Esophagus muscularis mucosa (tissue), 4 donors: ENCODE data around the gene NDUFAF8. TPM values are rescaled to one million over a fixed set of nuclear protein-coding genes. Genes with fewer than 3 reads are reported as not detected.

Experiments used
- DNase-seq: peaks from one replicate; pipeline ENCODE4 v3.0.0-alpha.2; 2017; ENCODE audit errors: extremely low spot score
- H3K27ac ChIP-seq, 4 donors: fragments of 200-600 bp; sonication (generic); replicated peaks in 1 of 4; 1 replicate in 3 of 4; 2 replicates in 1 of 4; pipeline ENCODE4 v1.5.1; 2016 to 2019; ENCODE audit warnings: mild to moderate bottlenecking in 1 of 4
- H3K27me3 ChIP-seq, 4 donors: fragments of 200-600 bp; sonication (generic); one replicate each; pipeline versions ENCODE4 v1.5.1 to v1.6.0; 2016 to 2019
- H3K36me3 ChIP-seq, 4 donors: fragments of 200-600 bp; sonication (generic); one replicate each; pipeline ENCODE4 v1.5.1; 2016 to 2019
- H3K4me1 ChIP-seq, 4 donors: fragments of 200-600 bp; sonication (generic); one replicate each; pipeline ENCODE4 v1.5.1; 2016 to 2019
- H3K4me3 ChIP-seq, 4 donors: fragments of 200-600 bp; sonication (generic); 1 replicate in 2 of 4; 2 replicates in 2 of 4; pipeline ENCODE4 v1.5.1; 2016 to 2019; ENCODE audit warnings: mild to moderate bottlenecking in 4 of 4, moderate library complexity in 1 of 4
- H3K9me3 ChIP-seq, 4 donors: fragments of 200-600 bp; sonication (generic); 1 replicate in 3 of 4; 2 replicates in 1 of 4; pipeline ENCODE4 v1.5.1; 2016 to 2019
- EP300 ChIP-seq: sonication (generic); formaldehyde crosslinking; IDR thresholded peaks from one replicate; pipeline ENCODE4 v1.6.1; 2017; ENCODE audit warnings: antibody characterized with exemption
- POLR2A ChIP-seq: fragments of 450-650 bp; IDR thresholded peaks from one replicate; pipeline ENCODE4 v1.6.1; 2017; ENCODE audit warnings: antibody characterized with exemption, moderate library complexity, mild to moderate bottlenecking, low read depth
- POLR2AphosphoS5 ChIP-seq, 2 donors: sonication (generic); formaldehyde crosslinking; IDR thresholded peaks; one replicate each; pipeline ENCODE4 v1.6.1; 2017; ENCODE audit warnings: antibody characterized with exemption in 2 of 2
- WGBS: methylation state at CpG from one replicate; pipeline ENCODE4 v1.1.5; 2018; 5-methylcytosine and 5-hydroxymethylcytosine counted together
- intact Hi-C: fragments of 100-400 bp; cut with DNase I; formaldehyde crosslinking; loops from one replicate; pipeline ENCODE4 v1.15.1; 2023
- total RNA-seq, 4 donors: library from RNA; depleted of rRNA; stranded (reverse); fragments of >200 nt; gene quantifications; one replicate each; pipeline versions ENCODE4 v1.1.0 to v1.2.1, GENCODE V29; 2016
- TF ChIP-seq, protein P1 (sequence below), 3 experiments: fragments of 200-600 bp in 2 of 3; fragments of 450-650 bp in 1 of 3; sonication (generic) in 2 of 3; IDR thresholded peaks; one replicate each; pipeline ENCODE4 v1.5.1; 2017 to 2019; ENCODE audit warnings: antibody characterized with exemption in 3 of 3, mild to moderate bottlenecking in 2 of 3, moderate library complexity in 1 of 3

NDUFAF8 gene
- total RNA-seq, 4 donors from 2014 or later, result 34.6 to 54.8 (median 40.4) TPM

DNA sequence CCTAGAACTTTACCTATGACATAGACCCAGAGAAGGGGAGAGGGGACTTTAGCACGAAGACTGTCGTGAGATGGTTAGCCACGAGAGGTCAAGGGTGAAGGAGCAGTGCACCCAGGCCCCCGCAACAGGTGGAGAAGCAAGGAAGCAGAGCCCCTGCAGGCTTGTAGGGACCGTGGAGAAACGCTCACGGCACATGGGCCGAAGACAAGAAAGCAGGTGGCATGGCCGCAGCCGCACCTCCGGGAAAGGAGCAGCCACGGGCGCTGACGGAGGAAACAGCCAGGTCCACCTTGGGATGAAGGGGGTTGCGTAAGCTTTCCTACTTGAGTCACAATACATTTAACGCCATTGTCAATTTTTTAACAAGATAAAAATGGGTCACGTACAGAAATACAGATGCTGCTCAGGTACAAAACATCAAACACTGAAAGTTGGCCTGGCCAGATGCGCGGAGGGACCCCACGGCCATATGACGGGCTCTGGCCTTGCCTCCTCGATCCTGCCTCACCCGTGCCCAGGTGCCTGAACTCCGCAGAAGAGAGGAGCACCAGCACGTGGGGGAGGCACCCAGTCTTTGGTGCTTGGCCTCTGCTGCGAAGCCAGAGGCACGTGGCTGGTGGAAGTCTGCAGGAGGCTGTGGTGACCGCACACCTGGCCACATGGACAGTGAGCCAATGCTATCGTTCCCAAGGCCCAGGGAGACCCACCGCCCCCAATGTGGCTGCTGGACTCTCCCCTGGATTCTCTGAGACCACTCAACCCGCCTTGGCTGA, 34.8 kb downstream of the NDUFAF8 start:
- WGBS, result 96% methylated on average over 27 of the region's 31 CpGs
- Histone ChIP-seq H3K9me3 (no peaks in the 10 kb centered on the region), H3K4me3 (no peak overlapping the region), H3K36me3 (peaks cover 22 to 83% (median 76%) of the 10 kb centered on the region in 4 donors), H3K4me1 (peaks cover 14 to 30% (median 26%) of the 10 kb centered on the region in 4 donors), H3K27me3 (no peaks in the 10 kb centered on the region), H3K27ac (no peak overlapping the region)
- intact Hi-C loops, result no loop called here
- TF ChIP-seq, protein P1, sequence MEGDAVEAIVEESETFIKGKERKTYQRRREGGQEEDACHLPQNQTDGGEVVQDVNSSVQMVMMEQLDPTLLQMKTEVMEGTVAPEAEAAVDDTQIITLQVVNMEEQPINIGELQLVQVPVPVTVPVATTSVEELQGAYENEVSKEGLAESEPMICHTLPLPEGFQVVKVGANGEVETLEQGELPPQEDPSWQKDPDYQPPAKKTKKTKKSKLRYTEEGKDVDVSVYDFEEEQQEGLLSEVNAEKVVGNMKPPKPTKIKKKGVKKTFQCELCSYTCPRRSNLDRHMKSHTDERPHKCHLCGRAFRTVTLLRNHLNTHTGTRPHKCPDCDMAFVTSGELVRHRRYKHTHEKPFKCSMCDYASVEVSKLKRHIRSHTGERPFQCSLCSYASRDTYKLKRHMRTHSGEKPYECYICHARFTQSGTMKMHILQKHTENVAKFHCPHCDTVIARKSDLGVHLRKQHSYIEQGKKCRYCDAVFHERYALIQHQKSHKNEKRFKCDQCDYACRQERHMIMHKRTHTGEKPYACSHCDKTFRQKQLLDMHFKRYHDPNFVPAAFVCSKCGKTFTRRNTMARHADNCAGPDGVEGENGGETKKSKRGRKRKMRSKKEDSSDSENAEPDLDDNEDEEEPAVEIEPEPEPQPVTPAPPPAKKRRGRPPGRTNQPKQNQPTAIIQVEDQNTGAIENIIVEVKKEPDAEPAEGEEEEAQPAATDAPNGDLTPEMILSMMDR (IDR thresholded peaks at IDR 0.05), result no peak
- no peak for TF ChIP-seq POLR2A
- no peak for TF ChIP-seq POLR2AphosphoS5 (IDR thresholded peaks at IDR 0.05)
- TF ChIP-seq EP300, result no peak
- no peak for DNase-seq

DNA sequence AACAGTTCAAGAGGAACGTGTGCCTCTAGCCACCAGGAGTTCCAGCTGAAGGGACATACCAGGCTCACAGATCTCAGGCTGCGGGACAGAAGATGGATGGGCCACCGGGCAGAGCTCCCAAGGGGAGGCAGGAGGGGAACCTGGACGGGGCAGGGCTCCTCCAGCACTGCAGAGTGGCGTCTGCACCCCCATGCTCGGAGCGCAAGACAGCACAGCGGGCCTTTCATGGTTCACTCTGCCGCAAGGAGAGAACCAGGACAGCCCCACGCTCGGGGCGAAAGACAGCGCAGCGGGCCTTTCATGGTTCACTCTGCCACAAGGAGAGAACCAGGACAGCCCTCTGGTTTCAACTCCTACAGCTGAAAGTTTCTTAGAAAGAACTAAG, 35.3 kb downstream of the NDUFAF8 start:
- H3K4me3 ChIP-seq, result no peak overlapping the region
- peaks cover 14 to 35% (median 32%) of the 10 kb centered on the region in 4 donors for H3K4me1 ChIP-seq
- no peak overlapping the region for H3K27ac ChIP-seq
- WGBS, result 97% methylated on average over 14 of the region's 14 CpGs
- H3K36me3 ChIP-seq, result peaks cover 18 to 83% (median 76%) of the 10 kb centered on the region in 4 donors
- no peaks in the 10 kb centered on the region for H3K9me3 ChIP-seq
- intact Hi-C loops, result no loop called here
- no peaks in the 10 kb centered on the region for H3K27me3 ChIP-seq
- no peak for DNase-seq
- TF ChIP-seq POLR2A (no peak), POLR2AphosphoS5 (IDR thresholded peaks at IDR 0.05) (no peak), EP300 (no peak)
- TF ChIP-seq, protein P1 (IDR thresholded peaks at IDR 0.05), result no peak

DNA sequence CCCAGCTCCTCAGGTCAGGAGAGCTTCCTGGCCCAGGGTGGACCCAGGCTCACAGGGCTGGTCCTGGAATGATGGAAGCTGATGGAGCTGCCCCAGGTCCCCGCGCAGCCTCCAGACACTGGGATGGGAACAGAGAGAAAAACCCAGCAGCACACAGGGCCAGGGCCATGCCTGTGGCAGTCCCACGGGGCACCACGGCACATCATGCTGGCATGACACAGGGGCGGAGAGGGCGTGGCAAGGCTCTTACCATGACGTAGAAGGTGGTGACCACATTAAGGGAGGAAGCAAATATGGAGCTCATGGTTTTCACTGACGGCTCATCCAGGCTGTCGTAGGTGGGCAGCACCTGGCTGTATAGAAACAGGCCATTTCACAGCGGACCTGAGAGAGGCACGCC, 37.7 kb downstream of the NDUFAF8 start:
- H3K4me1 ChIP-seq, result peaks cover 14 to 52% (median 45%) of the 10 kb centered on the region in 4 donors
- DNase-seq, result no peak
- H3K4me3 ChIP-seq, result no peak overlapping the region
- H3K27ac ChIP-seq, result peak overlapping the region; percentile 78 to 90 (median 80)
- intact Hi-C loops, result no loop called here
- WGBS, result 75% methylated on average over 11 of the region's 11 CpGs
- TF ChIP-seq EP300, result no peak
- TF ChIP-seq, protein P1 (IDR thresholded peaks at IDR 0.05), result no peak
- no peak for TF ChIP-seq POLR2A
- TF ChIP-seq POLR2AphosphoS5 (IDR thresholded peaks at IDR 0.05), result no peak
- no peaks in the 10 kb centered on the region for H3K9me3 ChIP-seq
- peaks cover 20 to 85% (median 74%) of the 10 kb centered on the region in 4 donors for H3K36me3 ChIP-seq
- no peaks in the 10 kb centered on the region for H3K27me3 ChIP-seq

DNA sequence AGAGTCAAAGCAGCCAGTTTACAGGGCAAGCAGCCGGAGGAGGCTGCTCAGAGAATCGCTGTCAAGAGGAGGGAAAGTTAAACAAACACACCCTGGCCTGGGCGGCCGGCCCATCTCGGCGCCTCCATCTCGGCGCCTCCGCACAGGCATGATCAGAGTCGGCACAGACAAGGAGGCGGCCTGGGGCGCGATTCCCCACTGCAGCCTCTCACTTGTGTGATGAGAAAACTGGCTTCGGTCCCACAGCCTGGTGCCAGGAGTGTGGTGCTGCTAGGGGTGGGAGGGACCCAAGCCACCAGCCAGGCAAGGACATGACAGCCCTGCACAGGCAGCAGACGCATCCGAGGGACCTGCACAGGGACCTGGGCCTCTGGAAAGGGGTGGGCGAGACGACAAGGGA, 38.3 kb downstream of the NDUFAF8 start:
- Histone ChIP-seq H3K9me3 (no peaks in the 10 kb centered on the region), H3K36me3 (peaks cover 23 to 85% (median 74%) of the 10 kb centered on the region in 4 donors), H3K4me3 (peak overlapping the region; percentile 34 to 47 (median 38)), H3K27me3 (no peaks in the 10 kb centered on the region), H3K4me1 (peaks cover 14 to 52% (median 45%) of the 10 kb centered on the region in 4 donors), H3K27ac (peak overlapping the region; percentile 78 to 90 (median 80))
- TF ChIP-seq, protein P1 (IDR thresholded peaks at IDR 0.05), result no peak
- TF ChIP-seq POLR2AphosphoS5 (IDR thresholded peaks at IDR 0.05), result peak; percentile 20 to 64
- intact Hi-C loops, result no loop called here
- peak; percentile 93 for DNase-seq
- 55% methylated on average over 8 of the region's 18 CpGs for WGBS
